Esophagus squamous epithelium (tissue), 4 donors: Measurements from ENCODE around the gene DLL3.

Experiments
- CTCF ChIP-seq, 6 experiments: fragments of 450-650 bp in 4 of 6; fragments of 200-600 bp in 2 of 6; sonication (generic) in 2 of 6; IDR thresholded peaks; one replicate each; pipeline ENCODE4 v1.5.1; 2016 to 2019; ENCODE audit warnings: antibody characterized with exemption in 6 of 6, mild to moderate bottlenecking in 4 of 6, moderate library complexity in 4 of 6
- POLR2A ChIP-seq, 4 donors: fragments of 450-650 bp; IDR thresholded peaks; one replicate each; pipeline ENCODE4 v1.6.1; 2017; ENCODE audit warnings: antibody characterized with exemption in 4 of 4, mild to moderate bottlenecking in 4 of 4, moderate library complexity in 3 of 4

- TF ChIP-seq CTCF (IDR thresholded peaks at IDR 0.05) = no peak
- no peak for TF ChIP-seq POLR2A (IDR thresholded peaks at IDR 0.05)
These were observed 1.2 kb downstream of the DLL3 start for GRCh38 chr19:39499932-39500331.
